ENCODE data around the gene PABPC1L. TPM values are rescaled to one million over a fixed set of nuclear protein-coding genes. Genes with fewer than 3 reads are reported as not detected.

The PABPC1L gene
- total RNA-seq, 1 experiment from 2014 or later: 127 TPM

GRCh38 chr20:44911264-44911921 lies 1.5 kb downstream of the PABPC1L start:
- peak overlapping the region; percentile 3; the same call in 1 of the 2 replicates for H3K27ac ChIP-seq (ENCODE audit: low read depth, low read length)
- H3K79me2 ChIP-seq (ENCODE audit: insufficient read depth, low read length): peaks cover 21% of the 10 kb centered on the region
- DNase-seq (ENCODE audit: low read depth, low spot score) (peak; percentile 69), ATAC-seq (peak; percentile 71)
- no peaks in the 10 kb centered on the region for H3K27me3 ChIP-seq (ENCODE audit: insufficient read depth, low read length)
- H4K20me1 ChIP-seq (ENCODE audit: insufficient read depth): no peaks in the 10 kb centered on the region
- ChIA-PET POLR2A (interaction anchor here (0.9 kb wide), 1 partner anchor 26 kb away, joined by 3 read pairs; the partner anchor contains the start of gene YWHAB), CTCF (no interaction called here), RAD21 (ENCODE audit: low non-redundant PET in 1 of 2, low total read pairs in 2 of 2, uncharacterized antibody in 2 of 2, unreplicated experiment in 2 of 2) (no interaction called here)
- H3K9me3 ChIP-seq (ENCODE audit: control insufficient read depth in 1 of 2, insufficient read depth in 1 of 2, low read depth in 1 of 2, low read length in 2 of 2): no peaks in the 10 kb centered on the region
- peaks cover 12 to 17% of the 10 kb centered on the region in 2 experiments; a peak in 3 of 4 replicates for H3K4me1 ChIP-seq (ENCODE audit: control insufficient read depth in 1 of 2, insufficient read depth in 2 of 2, low read length in 2 of 2)
- BruUV-seq (replicated peaks): no TSS peak
- TF ChIP-seq TCF7L2 (IDR thresholded peaks at IDR 0.05; ENCODE audit: borderline replicate concordance, extremely low read depth, insufficient read depth, insufficient read length) (no peak), POLR2AphosphoS5 (IDR thresholded peaks at IDR 0.05; ENCODE audit: low read depth, low read length) (peak; percentile 52; the same call in 1 of the 2 replicates), EGR1 (IDR thresholded peaks at IDR 0.05; ENCODE audit: low read depth) (peak; percentile 77), YY1 (IDR thresholded peaks at IDR 0.05; ENCODE audit: extremely low read depth, insufficient replicate concordance, low read depth, low read length) (peak; percentile 82), CTCF (IDR thresholded peaks at IDR 0.05 in 2 of 3, conservative IDR thresholded peaks at IDR 0.05 in 1 of 3; ENCODE audit: borderline replicate concordance in 1 of 3, insufficient read depth in 1 of 3, low read depth in 2 of 3, low read length in 2 of 3) (peak; percentile 45 to 69 (median 67); a peak in 5 of 6 replicates), EZH2phosphoT487 (IDR thresholded peaks at IDR 0.05; ENCODE audit: borderline replicate concordance) (no peak), RAD21 (IDR thresholded peaks at IDR 0.05; ENCODE audit: low read depth) (peak; percentile 57), CEBPB (IDR thresholded peaks at IDR 0.05; ENCODE audit: low read depth) (peak; percentile 74)
- H3K36me3 ChIP-seq (ENCODE audit: control insufficient read depth in 1 of 2, insufficient read depth in 2 of 2, low read length in 2 of 2): peaks cover 35 to 36% of the 10 kb centered on the region in 2 experiments; a peak in 3 of 4 replicates
- peak overlapping the region; percentile 67 to 97 for H3K4me3 ChIP-seq (replicated peaks in 1 of 2; ENCODE audit: low read depth in 1 of 2, low read length in 2 of 2)
- H3K9me2 ChIP-seq (ENCODE audit: insufficient read depth): no peaks in the 10 kb centered on the region
- intact Hi-C loops (cut with micrococcal nuclease): no loop called here
- H3K4me2 ChIP-seq (ENCODE audit: low read length): peak overlapping the region; percentile 93
- no peak overlapping the region for H2AFZ ChIP-seq (ENCODE audit: low read depth, low read length, poor library complexity, severe bottlenecking)
- H3K9ac ChIP-seq (ENCODE audit: low read length): peak overlapping the region; percentile 34

All from HCT116 (cell line).